HEK293T (cell line): Measurements from ENCODE around the gene THSD4.

Experiments used
- CTCF ChIA-PET: fragments of 350-600 bp; formaldehyde crosslinking; extraction: SDS; loops from one replicate; lab custom pipeline; 2021; ENCODE audit warnings: antibody characterized with exemption, inconsistent platforms; lab: Yijun Ruan, JAX
- POLR2A ChIA-PET: fragments of 350-600 bp; formaldehyde crosslinking; extraction: SDS; loops from one replicate; lab custom pipeline; 2020; ENCODE audit warnings: antibody characterized with exemption, inconsistent platforms; lab: Yijun Ruan, JAX
- DNase-seq: peaks from one replicate; pipeline ENCODE4 v3.0.0; 2012; ENCODE audit warnings: mixed read lengths; ENCODE audit errors: extremely low spot score
- ARNT ChIP-seq: fragments of 450-650 bp; IDR thresholded peaks from 2 replicates; pipeline ENCODE4 v1.6.1; 2017; ENCODE audit warnings: mild to moderate bottlenecking
- BHLHE40 ChIP-seq: fragments of 450-650 bp; IDR thresholded peaks from 2 replicates; pipeline ENCODE4 v1.6.1; 2016; ENCODE audit warnings: mild to moderate bottlenecking, moderate library complexity, borderline replicate concordance
- CTBP1 ChIP-seq: fragments of 450-650 bp; IDR thresholded peaks from 2 replicates; pipeline ENCODE4 v1.6.1; 2016; ENCODE audit warnings: borderline replicate concordance
- ELF4 ChIP-seq: fragments of 450-650 bp; IDR thresholded peaks from 2 replicates; pipeline ENCODE4 v1.6.1; 2017; ENCODE audit warnings: antibody characterized with exemption
- FOXA1 ChIP-seq: fragments of 450-650 bp; IDR thresholded peaks from 2 replicates; pipeline ENCODE4 v1.6.1; 2016; ENCODE audit warnings: mild to moderate bottlenecking
- FOXK2 ChIP-seq: fragments of 450-650 bp; IDR thresholded peaks from 2 replicates; pipeline ENCODE4 v1.6.1; 2016; ENCODE audit warnings: mild to moderate bottlenecking
- FOXM1 ChIP-seq: fragments of 450-650 bp; IDR thresholded peaks from 2 replicates; pipeline ENCODE4 v1.6.1; 2017; ENCODE audit warnings: mild to moderate bottlenecking, borderline replicate concordance
- HDGF ChIP-seq: fragments of 450-650 bp; IDR thresholded peaks from 2 replicates; pipeline ENCODE4 v1.6.1; 2017; ENCODE audit warnings: antibody characterized with exemption, borderline replicate concordance
- L3MBTL2 ChIP-seq: fragments of 450-650 bp; conservative IDR thresholded peaks from 2 replicates; pipeline ENCODE4 v1.6.1; 2016; ENCODE audit warnings: mild to moderate bottlenecking
- LEF1 ChIP-seq: fragments of 450-650 bp; IDR thresholded peaks from 2 replicates; pipeline ENCODE4 v1.6.1; 2017; ENCODE audit warnings: mild to moderate bottlenecking, borderline replicate concordance
- NFRKB ChIP-seq: fragments of 450-650 bp; IDR thresholded peaks from 2 replicates; pipeline ENCODE4 v1.6.1; 2016; ENCODE audit warnings: mild to moderate bottlenecking, moderate library complexity
- SP1 ChIP-seq: fragments of 450-650 bp; IDR thresholded peaks from 2 replicates; pipeline ENCODE4 v1.6.1; 2017
- SUZ12 ChIP-seq: fragments of 450-650 bp; IDR thresholded peaks from 2 replicates; pipeline ENCODE4 v1.6.1; 2016; ENCODE audit warnings: mild to moderate bottlenecking
- TARDBP ChIP-seq: fragments of 450-650 bp; IDR thresholded peaks from 2 replicates; pipeline ENCODE4 v1.6.1; 2016
- ZNF384 ChIP-seq: fragments of 450-650 bp; IDR thresholded peaks from 2 replicates; pipeline ENCODE4 v1.6.1; 2016
- TF ChIP-seq, protein P1 (sequence below): fragments of 450-650 bp; IDR thresholded peaks from 2 replicates; pipeline ENCODE4 v1.6.1; 2016

THSD4 gene

GRCh38 chr15:71688509-71689094 lies 573.3 kb downstream of the THSD4 start:
- no peak for TF ChIP-seq ZNF384
- TF ChIP-seq FOXK2 = no peak
- no peak for TF ChIP-seq ELF4
- TF ChIP-seq LEF1 = no peak
- no peak for TF ChIP-seq ARNT
- TF ChIP-seq, protein P1, sequence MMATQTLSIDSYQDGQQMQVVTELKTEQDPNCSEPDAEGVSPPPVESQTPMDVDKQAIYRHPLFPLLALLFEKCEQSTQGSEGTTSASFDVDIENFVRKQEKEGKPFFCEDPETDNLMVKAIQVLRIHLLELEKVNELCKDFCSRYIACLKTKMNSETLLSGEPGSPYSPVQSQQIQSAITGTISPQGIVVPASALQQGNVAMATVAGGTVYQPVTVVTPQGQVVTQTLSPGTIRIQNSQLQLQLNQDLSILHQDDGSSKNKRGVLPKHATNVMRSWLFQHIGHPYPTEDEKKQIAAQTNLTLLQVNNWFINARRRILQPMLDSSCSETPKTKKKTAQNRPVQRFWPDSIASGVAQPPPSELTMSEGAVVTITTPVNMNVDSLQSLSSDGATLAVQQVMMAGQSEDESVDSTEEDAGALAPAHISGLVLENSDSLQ = no peak
- no peak for TF ChIP-seq BHLHE40
- no peak for TF ChIP-seq CTBP1
- no peak for TF ChIP-seq HDGF
- no peak for TF ChIP-seq FOXA1
- TF ChIP-seq L3MBTL2 = no peak
- no peak for TF ChIP-seq SUZ12
- no peak for TF ChIP-seq SP1
- TF ChIP-seq TARDBP = no peak
- no peak for TF ChIP-seq FOXM1
- no peak for TF ChIP-seq NFRKB
- ChIA-PET CTCF (interaction anchor here (0.6 kb wide), 1 partner anchor 584 kb away, joined by 3 read pairs; no protein-coding TSS in a partner anchor), POLR2A (no interaction called here)
- DNase-seq = no peak

DNA sequence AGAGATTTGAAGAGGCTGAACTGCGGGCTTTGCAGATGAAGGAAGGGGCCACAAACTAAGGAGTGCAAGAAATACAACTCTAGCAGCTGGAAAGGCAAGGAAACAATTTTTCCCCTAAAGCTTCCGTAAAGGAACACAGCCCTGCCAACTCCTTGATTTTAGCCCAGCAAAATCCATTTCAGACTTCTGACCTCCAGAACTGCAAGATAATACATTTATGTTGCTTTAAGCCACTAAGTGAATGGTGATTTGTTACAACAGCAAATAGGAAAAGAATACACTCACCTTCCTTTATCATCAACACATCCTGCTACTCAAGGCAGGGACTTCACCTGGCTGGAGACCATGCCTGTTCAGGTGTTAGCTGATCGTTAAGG lies 575.8 kb downstream of the THSD4 start:
- no peak for TF ChIP-seq ELF4
- no peak for TF ChIP-seq L3MBTL2
- TF ChIP-seq, protein P1 = no peak
- no peak for TF ChIP-seq NFRKB
- no peak for TF ChIP-seq FOXM1
- TF ChIP-seq ARNT = no peak
- no peak for TF ChIP-seq CTBP1
- TF ChIP-seq LEF1 = no peak
- TF ChIP-seq FOXK2 = no peak
- TF ChIP-seq BHLHE40 = no peak
- no peak for TF ChIP-seq SUZ12
- TF ChIP-seq HDGF = no peak
- no peak for DNase-seq
- POLR2A ChIA-PET = no interaction called here
- CTCF ChIA-PET = interaction anchor here (0.7 to 1.3 kb wide), 2 partner anchors 53 to 57 kb away, joined by 4 read pairs; no protein-coding TSS in a partner anchor

DNA sequence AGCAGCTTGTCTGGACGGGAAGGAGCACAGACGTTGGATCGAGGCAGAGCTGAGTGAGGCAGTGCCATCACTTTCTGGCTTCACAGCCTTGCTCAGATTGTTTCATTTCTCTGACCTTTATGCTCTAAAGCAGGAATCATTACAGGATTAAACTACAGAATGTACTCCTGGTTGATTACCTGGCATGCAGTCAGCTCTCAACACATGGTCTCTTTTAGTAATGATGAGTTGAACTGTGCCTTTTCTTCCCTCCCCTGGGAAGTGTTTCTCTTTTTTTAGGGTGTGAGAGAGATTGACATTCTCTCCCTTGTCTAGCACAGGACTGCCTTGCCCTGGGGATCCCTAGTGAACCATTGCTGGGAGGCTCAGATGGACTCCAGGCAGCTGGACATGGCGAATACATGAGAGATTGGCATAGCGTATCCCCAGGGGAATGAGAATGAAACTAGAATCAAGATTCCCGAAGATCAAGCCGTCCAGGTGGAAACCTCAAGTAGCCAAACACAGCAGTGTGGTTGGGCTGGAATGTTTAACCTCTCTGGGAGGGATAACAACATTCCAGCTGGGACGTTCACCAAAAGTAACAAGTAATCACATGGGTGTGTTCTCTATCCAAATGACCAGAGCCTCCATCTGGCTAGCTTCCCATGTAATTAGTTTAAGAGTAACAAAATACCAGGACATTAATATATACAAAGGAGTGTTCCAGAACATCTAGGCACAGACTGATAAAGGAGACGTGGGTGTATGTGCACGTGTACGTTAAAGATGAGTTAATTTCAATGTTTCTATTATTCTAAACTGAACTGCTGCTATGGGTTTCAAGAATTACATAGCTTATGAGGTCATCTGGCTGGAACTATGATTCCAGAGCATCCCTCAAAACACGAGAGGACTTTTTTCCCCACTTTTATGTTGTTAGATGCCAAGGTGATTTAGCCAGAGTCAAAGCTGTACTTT lies 576.5 kb downstream of the THSD4 start:
- DNase-seq = no peak
- ChIA-PET POLR2A (interaction anchor here (0.6 kb wide), 1 partner anchor 30 kb away, joined by 3 read pairs; no protein-coding TSS in a partner anchor), CTCF (interaction anchor here (0.7 to 1.3 kb wide), 3 partner anchors 22 to 57 kb away, joined by 3 to 4 read pairs (median 4); no protein-coding TSS in a partner anchor)
- TF ChIP-seq L3MBTL2 (no peak), NFRKB (no peak), FOXA1 (no peak), ZNF384 (no peak), HDGF (no peak)
- TF ChIP-seq, protein P1 = no peak

- TF ChIP-seq FOXK2 = no peak
- TF ChIP-seq FOXM1 = no peak
- TF ChIP-seq ARNT = no peak
- TF ChIP-seq FOXA1 = no peak
- TF ChIP-seq SUZ12 = no peak
- TF ChIP-seq NFRKB = no peak
- TF ChIP-seq HDGF = no peak
- ChIA-PET POLR2A (no interaction called here), CTCF (no interaction called here)
- no peak for DNase-seq
Measured at GRCh38 chr15:71697236-71697635, 582.0 kb downstream of the THSD4 start.

DNA sequence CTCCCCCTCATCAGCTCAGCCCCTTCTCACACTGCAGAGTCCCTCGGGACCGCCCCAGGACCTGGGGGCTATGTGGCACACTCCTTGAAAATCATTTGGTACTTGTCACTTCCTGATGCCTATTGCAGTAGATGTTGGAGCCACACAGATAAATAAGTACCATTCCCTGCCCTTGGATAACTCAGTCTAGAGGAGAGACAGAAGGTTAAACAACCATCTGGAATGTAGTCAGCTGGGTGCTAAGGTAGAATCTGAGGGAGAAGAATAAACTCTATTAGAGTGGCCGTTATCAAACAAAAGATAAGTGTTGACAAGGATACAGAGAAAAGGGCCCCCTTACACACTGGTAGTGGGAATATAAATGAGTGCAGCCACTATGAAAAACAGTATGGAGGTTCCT lies 582.8 kb downstream of the THSD4 start:
- TF ChIP-seq SP1 (no peak), L3MBTL2 (no peak), ARNT (no peak), SUZ12 (no peak), LEF1 (no peak), NFRKB (no peak), BHLHE40 (no peak), ZNF384 (no peak)
- no peak for DNase-seq
- ChIA-PET POLR2A (no interaction called here), CTCF (no interaction called here)

DNA sequence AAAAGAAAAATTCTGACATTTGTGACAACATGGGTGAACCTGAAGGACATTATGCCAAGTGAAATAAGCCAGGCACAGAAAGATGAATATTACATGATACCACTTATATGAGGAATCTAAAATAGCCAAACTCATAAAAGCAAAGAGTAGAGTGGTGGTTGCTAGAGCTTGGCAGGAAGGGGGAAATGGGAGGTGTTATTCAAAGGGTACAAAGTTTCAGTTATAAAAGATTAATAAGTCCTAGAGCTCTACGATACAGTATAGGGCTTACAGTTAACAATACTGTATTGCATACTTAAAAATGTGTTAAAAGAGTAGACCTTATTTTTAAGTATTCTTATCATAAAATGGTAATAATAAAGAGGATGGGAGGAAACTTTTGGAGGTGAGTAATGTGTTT lies 583.5 kb downstream of the THSD4 start:
- POLR2A ChIA-PET = no interaction called here
- no peak for TF ChIP-seq BHLHE40
- TF ChIP-seq NFRKB = no peak
- no peak for TF ChIP-seq FOXK2
- TF ChIP-seq ZNF384 = no peak
- no peak for TF ChIP-seq SP1
- TF ChIP-seq FOXM1 = no peak
- no peak for TF ChIP-seq LEF1
- CTCF ChIA-PET = no interaction called here
- DNase-seq = no peak
